HepG2 (cell line): Measurements from ENCODE around the gene ATP9B.

Source experiments
- DNMT1 ChIP-seq: sonication (generic); formaldehyde crosslinking; IDR thresholded peaks from 2 replicates; pipeline ENCODE4 v1.5.1; 2020; ENCODE audit warnings: mild to moderate bottlenecking, missing genetic modification reagents
- ZNF264 ChIP-seq: sonication (generic); formaldehyde crosslinking; IDR thresholded peaks from 2 replicates; pipeline ENCODE4 v1.4.0; 2020; ENCODE audit warnings: missing genetic modification reagents
- ZNF660 ChIP-seq: sonication (generic); formaldehyde crosslinking; IDR thresholded peaks from 2 replicates; pipeline ENCODE4 v1.5.1; 2020; ENCODE audit warnings: mild to moderate bottlenecking, low read depth, missing genetic modification reagents, borderline replicate concordance
- TF ChIP-seq, protein P1 (sequence below): sonication (generic); formaldehyde crosslinking; IDR thresholded peaks from 2 replicates; pipeline ENCODE4 v1.5.0; 2020; ENCODE audit warnings: mild to moderate bottlenecking, missing genetic modification reagents, moderate library complexity
- TF ChIP-seq, protein P2 (sequence below): sonication (generic); formaldehyde crosslinking; IDR thresholded peaks from 2 replicates; pipeline ENCODE4 v1.5.0; 2020; ENCODE audit warnings: missing genetic modification reagents

DNA sequence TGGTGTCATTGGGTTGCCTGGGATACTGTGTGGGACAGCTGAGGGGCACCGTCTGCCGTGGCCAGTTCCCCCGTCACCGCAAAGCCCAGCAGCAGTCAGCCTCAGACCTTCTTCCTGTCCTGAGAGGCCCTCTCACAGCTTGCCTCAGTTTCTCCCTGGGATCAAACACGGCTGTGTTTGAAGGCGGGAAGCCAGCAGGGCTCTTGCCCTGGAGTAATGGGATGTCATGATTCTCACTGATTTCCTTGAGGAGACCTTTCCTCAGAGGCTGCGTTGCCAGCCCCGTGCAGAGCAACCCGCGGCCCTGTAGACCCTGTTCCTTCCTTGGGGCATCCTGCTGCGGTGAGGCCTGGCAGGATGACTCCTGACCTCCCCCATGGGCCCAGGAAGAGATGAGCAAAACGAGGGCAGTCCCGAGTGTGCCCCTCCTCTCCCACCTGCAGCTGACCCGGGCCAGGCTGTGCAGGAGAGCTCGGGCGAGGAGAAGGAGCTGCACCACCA lies 312.7 kb downstream of the ATP9B start:
- TF ChIP-seq ZNF660 (no peak), DNMT1 (CRISPR knock-in tag) (no peak), ZNF264 (CRISPR knock-in tag) (no peak)
- TF ChIP-seq, protein P1, sequence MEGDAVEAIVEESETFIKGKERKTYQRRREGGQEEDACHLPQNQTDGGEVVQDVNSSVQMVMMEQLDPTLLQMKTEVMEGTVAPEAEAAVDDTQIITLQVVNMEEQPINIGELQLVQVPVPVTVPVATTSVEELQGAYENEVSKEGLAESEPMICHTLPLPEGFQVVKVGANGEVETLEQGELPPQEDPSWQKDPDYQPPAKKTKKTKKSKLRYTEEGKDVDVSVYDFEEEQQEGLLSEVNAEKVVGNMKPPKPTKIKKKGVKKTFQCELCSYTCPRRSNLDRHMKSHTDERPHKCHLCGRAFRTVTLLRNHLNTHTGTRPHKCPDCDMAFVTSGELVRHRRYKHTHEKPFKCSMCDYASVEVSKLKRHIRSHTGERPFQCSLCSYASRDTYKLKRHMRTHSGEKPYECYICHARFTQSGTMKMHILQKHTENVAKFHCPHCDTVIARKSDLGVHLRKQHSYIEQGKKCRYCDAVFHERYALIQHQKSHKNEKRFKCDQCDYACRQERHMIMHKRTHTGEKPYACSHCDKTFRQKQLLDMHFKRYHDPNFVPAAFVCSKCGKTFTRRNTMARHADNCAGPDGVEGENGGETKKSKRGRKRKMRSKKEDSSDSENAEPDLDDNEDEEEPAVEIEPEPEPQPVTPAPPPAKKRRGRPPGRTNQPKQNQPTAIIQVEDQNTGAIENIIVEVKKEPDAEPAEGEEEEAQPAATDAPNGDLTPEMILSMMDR (CRISPR knock-in tag): no peak
- TF ChIP-seq, protein P2, sequence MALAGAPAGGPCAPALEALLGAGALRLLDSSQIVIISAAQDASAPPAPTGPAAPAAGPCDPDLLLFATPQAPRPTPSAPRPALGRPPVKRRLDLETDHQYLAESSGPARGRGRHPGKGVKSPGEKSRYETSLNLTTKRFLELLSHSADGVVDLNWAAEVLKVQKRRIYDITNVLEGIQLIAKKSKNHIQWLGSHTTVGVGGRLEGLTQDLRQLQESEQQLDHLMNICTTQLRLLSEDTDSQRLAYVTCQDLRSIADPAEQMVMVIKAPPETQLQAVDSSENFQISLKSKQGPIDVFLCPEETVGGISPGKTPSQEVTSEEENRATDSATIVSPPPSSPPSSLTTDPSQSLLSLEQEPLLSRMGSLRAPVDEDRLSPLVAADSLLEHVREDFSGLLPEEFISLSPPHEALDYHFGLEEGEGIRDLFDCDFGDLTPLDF (CRISPR knock-in tag): no peak
